Hepatocyte (in vitro differentiated cells): ENCODE measurements around the gene AP3M1.

Source experiments
- CTCF ChIP-seq: fragments of 200-600 bp; sonication (generic); IDR thresholded peaks from 2 replicates; pipeline ENCODE4 v1.5.1; 2016; ENCODE audit warnings: antibody characterized with exemption, mild to moderate bottlenecking; ENCODE audit not compliant: poor library complexity
- EZH2 ChIP-seq: fragments of 200-600 bp; sonication (generic); IDR thresholded peaks from 2 replicates; pipeline ENCODE4 v1.6.1; 2016; ENCODE audit warnings: antibody characterized with exemption, mild to moderate bottlenecking, borderline replicate concordance

DNA sequence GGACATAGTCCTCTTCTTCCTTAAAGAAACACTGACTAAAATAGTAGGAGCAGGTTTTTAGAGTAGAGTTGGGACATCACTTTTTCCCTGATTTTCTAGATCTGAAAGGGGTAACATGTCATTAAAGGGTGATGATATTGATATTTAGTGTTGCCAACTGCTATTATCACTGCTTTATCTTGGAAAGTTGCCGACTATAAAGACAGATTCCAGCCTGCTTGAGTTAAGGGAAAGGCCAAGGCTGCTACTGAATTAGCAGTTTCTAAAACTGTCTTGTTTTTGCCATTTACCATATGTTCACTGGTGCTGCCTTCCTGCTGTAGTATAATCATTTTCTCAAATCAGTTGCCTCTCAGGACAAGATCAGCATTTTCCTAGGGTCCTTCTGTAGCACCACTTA is 29.7 kb downstream of the AP3M1 start:
- TF ChIP-seq CTCF (no peak), EZH2 (no peak)
